Ureter (tissue), 1 donor: Measurements from ENCODE around the gene GDPD3. TPM values are rescaled to one million over a fixed set of nuclear protein-coding genes. Genes with fewer than 3 reads are reported as not detected.

Experiments used
- DNase-seq: peaks from one replicate; pipeline ENCODE4 v3.0.0-alpha.2; 2020; ENCODE audit warnings: low spot score
- total RNA-seq: library from RNA; stranded (reverse); gene quantifications from one replicate; pipeline ENCODE4 v1.2.4, GENCODE V29; 2023
- donor health status: DM: yes; HTN: yes; CAD: no.

Gene GDPD3
- total RNA-seq, 1 donor from 2014 or later, result 53.1 TPM

DNA sequence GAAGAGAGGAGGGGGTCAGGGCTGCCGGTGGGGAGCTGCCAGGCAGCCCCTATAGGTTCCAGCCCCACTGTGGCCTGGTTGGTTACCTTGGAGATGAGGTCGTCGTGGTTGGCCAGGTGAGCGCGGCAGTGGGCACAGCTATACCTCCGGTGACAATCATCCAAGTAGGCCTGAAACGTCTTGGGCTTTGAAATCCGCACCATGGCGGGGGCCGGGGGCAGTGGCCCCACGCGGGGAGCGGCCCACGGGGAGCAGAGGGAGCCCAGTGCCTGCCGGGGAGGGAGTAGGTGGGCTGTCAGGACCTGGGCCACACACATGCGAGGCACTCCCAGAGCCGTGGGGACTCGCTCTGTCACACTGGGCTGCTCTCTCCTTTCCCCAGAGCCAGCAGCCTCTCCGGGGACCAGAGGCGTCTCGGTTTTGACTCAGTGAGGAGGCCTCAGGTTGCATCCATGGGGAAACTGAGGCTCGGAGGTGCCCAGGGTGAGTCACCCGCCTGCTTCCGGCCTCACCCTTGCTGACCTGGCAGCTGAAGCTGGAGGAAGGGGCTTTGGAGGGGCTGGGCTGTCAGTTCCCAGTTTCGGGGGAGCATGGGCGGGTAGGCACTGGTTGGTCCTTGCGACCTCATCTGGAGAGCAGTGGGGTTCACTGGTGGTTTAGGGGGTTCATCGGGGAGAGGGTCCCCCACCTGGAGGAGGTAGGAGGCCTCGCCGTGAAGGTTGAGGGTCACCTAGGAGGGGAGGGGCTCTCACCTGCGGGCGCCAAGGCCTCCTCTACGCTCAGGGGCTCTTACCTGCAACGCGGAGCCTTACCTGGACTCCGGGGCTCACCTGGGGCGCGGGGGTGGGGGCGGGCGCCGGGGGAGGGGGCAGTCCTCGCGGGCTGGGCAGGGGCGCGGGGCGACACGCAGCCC is 17.9 kb downstream of the GDPD3 start:
- DNase-seq, result no peak

GRCh38 chr16:30094541-30095165 is 18.7 kb downstream of the GDPD3 start:
- DNase-seq, result no peak

- peak; percentile 79 for DNase-seq
Observed at GRCh38 chr16:30092373-30093010, 20.8 kb downstream of the GDPD3 start.

- peak; percentile 93 for DNase-seq
Observed at GRCh38 chr16:30091474-30092372, 21.6 kb downstream of the GDPD3 start, which contains the start of gene TBX6. TBX6 (minus strand) TSS chr16:30091924; CDS start chr16:30091193, 731 bp downstream.

- no peak for DNase-seq
Observed at GRCh38 chr16:30090610-30091331, 22.6 kb downstream of the GDPD3 start.

- DNase-seq, result no peak
Observed at GRCh38 chr16:30088832-30089624, 24.3 kb downstream of the GDPD3 start.

DNA sequence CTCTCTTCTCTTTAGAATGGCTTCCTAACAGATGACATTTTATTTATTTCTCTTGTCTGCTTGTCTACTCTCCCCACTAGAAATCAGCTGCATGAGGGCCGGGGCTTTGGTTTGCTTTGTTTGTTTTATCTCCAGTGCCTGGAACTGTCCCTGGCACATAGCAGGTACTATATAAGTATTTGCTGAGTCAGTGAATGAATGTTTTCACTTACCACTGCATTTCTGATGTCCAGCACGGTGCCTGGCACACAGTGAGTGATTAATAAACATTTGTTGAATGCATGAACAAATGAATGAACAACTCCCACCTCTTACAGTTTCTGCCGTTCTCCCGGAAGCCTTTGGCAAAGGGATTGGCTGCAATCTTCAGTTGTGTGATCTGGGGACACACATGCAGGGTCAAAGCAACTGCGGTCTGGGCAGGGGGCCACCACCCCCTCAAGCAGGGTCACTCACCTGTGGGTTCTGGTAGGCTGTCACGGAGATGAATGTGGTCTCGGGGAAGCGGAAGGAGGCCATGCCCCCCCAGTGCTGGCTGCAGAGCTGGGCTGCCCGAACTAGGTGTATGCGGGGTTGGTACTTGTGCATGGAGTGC is 25.0 kb downstream of the GDPD3 start:
- DNase-seq, result no peak

DNA sequence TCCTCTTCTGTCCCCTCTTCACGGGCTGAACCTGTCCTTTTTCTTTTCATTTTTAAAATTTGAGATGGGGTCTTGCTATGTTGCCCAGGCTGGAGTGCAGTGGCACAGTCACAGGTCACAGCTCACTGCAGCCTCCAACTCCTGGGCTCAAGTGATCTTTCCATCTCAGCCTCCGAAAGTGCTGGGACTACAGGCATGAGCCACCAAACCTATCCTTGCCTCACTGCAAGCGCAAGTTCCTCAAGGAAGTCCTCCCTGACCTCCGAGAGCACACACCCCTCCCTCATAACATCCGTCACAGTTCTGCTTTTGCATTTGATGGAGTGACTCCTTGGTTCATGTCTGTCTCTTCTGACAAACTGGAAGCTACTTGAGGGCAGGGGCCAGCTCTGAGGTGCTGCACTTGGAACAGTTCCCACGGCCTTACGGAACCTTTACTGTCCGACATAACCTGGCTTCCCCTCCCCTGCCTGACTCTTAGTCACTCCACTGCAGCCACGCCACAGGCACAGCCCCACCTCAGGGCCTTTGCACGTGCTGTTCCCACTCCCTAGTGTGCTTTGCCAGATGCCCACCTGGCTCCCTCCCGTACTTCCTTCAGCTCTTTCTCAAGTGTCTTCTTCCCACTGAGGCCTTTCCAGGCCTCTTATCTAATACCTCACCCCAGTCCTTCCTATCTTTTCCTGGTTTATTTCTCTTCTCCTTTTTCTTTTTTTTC is 26.0 kb downstream of the GDPD3 start:
- DNase-seq, result no peak

GRCh38 chr16:30086291-30087140 is 26.8 kb downstream of the GDPD3 start:
- DNase-seq, result no peak

- DNase-seq, result no peak
Observed at GRCh38 chr16:30085820-30086219, 27.5 kb downstream of the GDPD3 start.

- no peak for DNase-seq
Observed at GRCh38 chr16:30085247-30085646, 28.1 kb downstream of the GDPD3 start.

GRCh38 chr16:30084816-30085159 is 28.5 kb downstream of the GDPD3 start:
- no peak for DNase-seq

GRCh38 chr16:30084096-30084815 is 29.1 kb downstream of the GDPD3 start:
- no peak for DNase-seq

DNA sequence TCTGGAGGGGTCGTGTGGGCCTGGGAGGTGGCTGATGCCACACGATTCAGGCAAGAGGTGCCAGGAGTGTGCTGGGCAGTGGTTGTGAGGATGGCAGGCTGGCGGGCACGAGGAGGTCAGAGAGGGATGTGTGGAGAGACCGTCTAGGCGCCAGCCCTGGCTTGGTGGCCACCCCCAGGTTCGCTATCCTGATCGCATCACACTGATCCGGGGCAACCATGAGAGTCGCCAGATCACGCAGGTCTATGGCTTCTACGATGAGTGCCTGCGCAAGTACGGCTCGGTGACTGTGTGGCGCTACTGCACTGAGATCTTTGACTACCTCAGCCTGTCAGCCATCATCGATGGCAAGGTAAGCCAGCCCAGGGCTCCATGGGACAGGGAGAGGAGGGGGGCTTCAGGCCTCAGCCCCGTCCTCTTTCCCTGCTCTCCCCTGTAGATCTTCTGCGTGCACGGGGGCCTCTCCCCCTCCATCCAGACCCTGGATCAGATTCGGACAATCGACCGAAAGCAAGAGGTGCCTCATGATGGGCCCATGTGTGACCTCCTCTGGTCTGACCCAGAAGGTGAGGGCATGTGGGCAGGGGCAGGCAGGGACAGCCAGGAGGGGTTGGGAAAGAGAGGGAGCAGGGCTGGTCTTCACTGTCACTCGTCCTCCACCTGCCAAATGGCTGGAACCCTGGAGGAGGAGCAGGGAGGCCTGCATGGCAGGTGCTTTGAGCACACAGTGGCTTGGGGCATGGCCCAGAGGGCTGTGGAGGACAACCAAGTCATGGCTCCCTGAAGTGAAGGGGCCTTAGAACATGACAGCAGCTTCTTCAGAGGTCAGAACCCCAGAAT is 29.9 kb downstream of the GDPD3 start:
- DNase-seq, result no peak

DNA sequence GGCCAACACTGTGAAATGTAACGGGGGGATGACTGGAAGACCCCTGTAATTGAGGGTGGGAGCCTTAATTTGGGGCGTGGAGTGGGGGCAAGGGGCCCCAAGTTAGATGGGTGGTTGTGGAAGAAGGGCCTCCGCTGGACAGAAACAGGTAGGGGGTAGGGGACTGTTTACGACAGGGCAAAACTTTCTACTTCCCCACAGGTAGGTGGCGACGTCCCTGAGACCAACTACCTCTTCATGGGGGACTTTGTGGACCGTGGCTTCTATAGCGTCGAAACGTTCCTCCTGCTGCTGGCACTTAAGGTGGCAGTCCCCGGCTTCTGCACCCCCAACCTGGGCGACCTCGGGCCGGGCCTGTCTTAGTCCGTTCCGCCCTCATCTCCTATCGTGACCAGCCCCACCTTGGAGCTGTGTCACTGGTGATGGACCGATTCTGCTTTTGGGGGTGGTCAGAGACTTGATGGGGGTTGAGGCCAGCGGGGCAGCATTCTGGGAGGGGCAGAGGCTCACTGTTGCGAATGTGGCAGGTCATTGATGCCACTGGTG is 30.7 kb downstream of the GDPD3 start:
- no peak for DNase-seq

GRCh38 chr16:30079480-30079879 is 33.9 kb downstream of the GDPD3 start:
- no peak for DNase-seq
